EH (cell line): Measurements from ENCODE around the gene PDZD7.
A peak's percentile ranks its signal among the peaks of the same experiment; 100 is the strongest.

ENCODE experiments used
- DNase-seq: peaks from one replicate; pipeline ENCODE4 v3.0.0-alpha.2; 2015; ENCODE audit warnings: low read depth

The PDZD7 gene

GRCh38 chr10:101018600-101019439, 12.1 kb downstream of the PDZD7 start:
- DNase-seq = peak; percentile 81

- DNase-seq = no peak
These were observed 12.8 kb downstream of the PDZD7 start for GRCh38 chr10:101018118-101018599.

- DNase-seq = no peak
These were observed 14.1 kb downstream of the PDZD7 start for GRCh38 chr10:101016814-101017213.

GRCh38 chr10:101015582-101015973, 15.4 kb downstream of the PDZD7 start:
- DNase-seq = no peak

GRCh38 chr10:101014966-101015581, 15.9 kb downstream of the PDZD7 start:
- DNase-seq = peak; percentile 90

- DNase-seq = peak; percentile 72
These were observed 16.6 kb downstream of the PDZD7 start for GRCh38 chr10:101014230-101014884.

- DNase-seq = no peak
These were observed 17.5 kb downstream of the PDZD7 start for GRCh38 chr10:101013365-101013825.

- peak; percentile 95 for DNase-seq
These were observed 18.2 kb downstream of the PDZD7 start for GRCh38 chr10:101012525-101013364.

- peak; percentile 34 for DNase-seq
These were observed 19.2 kb downstream of the PDZD7 start for GRCh38 chr10:101011517-101012423.

- no peak for DNase-seq
These were observed 20.6 kb downstream of the PDZD7 start for GRCh38 chr10:101010329-101010728.

- no peak for DNase-seq
These were observed 22.0 kb downstream of the PDZD7 start for GRCh38 chr10:101008823-101009423.

GRCh38 chr10:101007915-101008822, 22.8 kb downstream of the PDZD7 start:
- peak; percentile 22 for DNase-seq

- DNase-seq = no peak
These were observed 23.7 kb downstream of the PDZD7 start for GRCh38 chr10:101007099-101007711.

- DNase-seq = no peak
These were observed 24.3 kb downstream of the PDZD7 start for GRCh38 chr10:101006593-101007098.

- no peak for DNase-seq
These were observed 24.9 kb downstream of the PDZD7 start for GRCh38 chr10:101005869-101006567.

GRCh38 chr10:101005361-101005760, 25.6 kb downstream of the PDZD7 start:
- DNase-seq = no peak

GRCh38 chr10:101003639-101004206, 27.2 kb downstream of the PDZD7 start:
- no peak for DNase-seq

- DNase-seq = no peak
These were observed 28.5 kb downstream of the PDZD7 start for GRCh38 chr10:101002456-101002855.
